ENCODE data around the gene SIX3.

The SIX3 gene

GRCh38 chr2:44957656-44958327, 16.3 kb downstream of the SIX3 start:
- peak; percentile 37 for DNase-seq (ENCODE audit: low read depth)

- no peak for DNase-seq (ENCODE audit: low read depth)
Measured at GRCh38 chr2:44959855-44960254, 18.4 kb downstream of the SIX3 start.

GRCh38 chr2:44960871-44961270, 19.4 kb downstream of the SIX3 start:
- no peak for DNase-seq (ENCODE audit: low read depth)

GRCh38 chr2:44962176-44962695, 20.7 kb downstream of the SIX3 start:
- no peak for DNase-seq (ENCODE audit: low read depth)

GRCh38 chr2:44964752-44965236, 23.3 kb downstream of the SIX3 start:
- DNase-seq (ENCODE audit: low read depth): no peak

- no peak for DNase-seq (ENCODE audit: low read depth)
Measured at GRCh38 chr2:44965684-44966083, 24.2 kb downstream of the SIX3 start.

- no peak for DNase-seq (ENCODE audit: low read depth)
Measured at GRCh38 chr2:44967056-44967455, 25.6 kb downstream of the SIX3 start.

- no peak for DNase-seq (ENCODE audit: low read depth)
Measured at GRCh38 chr2:44967727-44968432, 26.4 kb downstream of the SIX3 start.

- no peak for DNase-seq (ENCODE audit: low read depth)
Measured at GRCh38 chr2:44969936-44970335, 28.4 kb downstream of the SIX3 start.

- no peak for DNase-seq (ENCODE audit: low read depth)
Measured at GRCh38 chr2:44970846-44971450, 29.4 kb downstream of the SIX3 start.

- no peak for DNase-seq (ENCODE audit: low read depth)
Measured at GRCh38 chr2:44972771-44973535, 31.5 kb downstream of the SIX3 start.

- DNase-seq (ENCODE audit: low read depth): peak; percentile 55
Measured at GRCh38 chr2:44974064-44974715, 32.7 kb downstream of the SIX3 start.

- DNase-seq (ENCODE audit: low read depth): no peak
Measured at GRCh38 chr2:44975571-44976450, 34.3 kb downstream of the SIX3 start.

- no peak for DNase-seq (ENCODE audit: low read depth)
Measured at GRCh38 chr2:44979581-44979980, 38.1 kb downstream of the SIX3 start.

GRCh38 chr2:44980751-44981713, 39.5 kb downstream of the SIX3 start:
- no peak for DNase-seq (ENCODE audit: low read depth)

GRCh38 chr2:44981714-44982108, 40.2 kb downstream of the SIX3 start:
- DNase-seq (ENCODE audit: low read depth): peak; percentile 70

GRCh38 chr2:44983836-44984604, 42.5 kb downstream of the SIX3 start:
- no peak for DNase-seq (ENCODE audit: low read depth)

GRCh38 chr2:44989176-44989575, 47.7 kb downstream of the SIX3 start:
- no peak for DNase-seq (ENCODE audit: low read depth)

GRCh38 chr2:44994377-44994776, 52.9 kb downstream of the SIX3 start:
- DNase-seq (ENCODE audit: low read depth): no peak

Measured in fibroblast of gingiva (primary cell).